Sigmoid colon (tissue), 7 donors: ENCODE measurements around the gene MXRA8. TPM values are rescaled to one million over a fixed set of nuclear protein-coding genes. Genes with fewer than 3 reads are reported as not detected.
A peak's percentile ranks its signal among the peaks of the same experiment; 100 is the strongest.

ENCODE experiments used
- DNase-seq: peaks from one replicate; pipeline ENCODE4 v3.0.0-alpha.2; 2019
- H3K27ac ChIP-seq, 4 donors: fragments of 200-600 bp; sonication (generic); one replicate each; pipeline ENCODE4 v1.5.1; 2016 to 2019; ENCODE audit warnings: mild to moderate bottlenecking in 1 of 4
- H3K27me3 ChIP-seq, 3 donors: fragments of 200-600 bp; sonication (generic); one replicate each; pipeline ENCODE4 v1.5.1; 2019; ENCODE audit warnings: mild to moderate bottlenecking in 1 of 3
- H3K36me3 ChIP-seq, 4 donors: fragments of 200-600 bp; sonication (generic); one replicate each; pipeline ENCODE4 v1.5.1; 2016 to 2019
- H3K4me1 ChIP-seq, 4 donors: fragments of 200-600 bp; sonication (generic); one replicate each; pipeline ENCODE4 v1.5.1; 2017 to 2019
- H3K4me3 ChIP-seq, 4 donors: fragments of 200-600 bp; sonication (generic); one replicate each; pipeline ENCODE4 v1.5.1; 2017 to 2019; ENCODE audit warnings: mild to moderate bottlenecking in 2 of 4, moderate library complexity in 1 of 4
- H3K9me3 ChIP-seq, 4 donors: fragments of 200-600 bp in 3 of 4; sonication (generic) in 3 of 4; one replicate each; pipeline versions ENCODE4 v1.5.1 to v1.6.1; 2013 to 2019
- EP300 ChIP-seq, 4 donors: sonication (generic); formaldehyde crosslinking; IDR thresholded peaks; one replicate each; pipeline ENCODE4 v1.6.1; 2017; ENCODE audit warnings: antibody characterized with exemption in 4 of 4
- POLR2A ChIP-seq, 2 donors: fragments of 450-650 bp; IDR thresholded peaks; one replicate each; pipeline ENCODE4 v1.6.1; 2016; ENCODE audit warnings: antibody characterized with exemption in 2 of 2, mild to moderate bottlenecking in 2 of 2, moderate library complexity in 2 of 2
- POLR2AphosphoS5 ChIP-seq, 4 donors: sonication (generic); formaldehyde crosslinking; IDR thresholded peaks; one replicate each; pipeline ENCODE4 v1.6.1; 2017; ENCODE audit warnings: antibody characterized with exemption in 4 of 4
- WGBS, 2 donors: extraction: QIAGEN DNeasy Blood & Tissue Kit; methylation state at CpG; one replicate each; pipeline ENCODE4 v1.1.7; 2013; 5-methylcytosine and 5-hydroxymethylcytosine counted together
- intact Hi-C: fragments of 100-400 bp; cut with DNase I; formaldehyde crosslinking; loops from one replicate; pipeline ENCODE4 v1.15.1; 2023
- polyA plus RNA-seq, 3 donors: library from polyadenylated mRNA; stranded (reverse); fragments of 200-250 nt; gene quantifications; one replicate each; pipeline ENCODE4 v1.2.3, GENCODE V29; 2013
- total RNA-seq, 4 donors: library from RNA; depleted of rRNA; stranded (reverse); fragments of >200 nt; gene quantifications; one replicate each; pipeline ENCODE4 v1.1.0, GENCODE V29; 2016
- TF ChIP-seq, protein P1 (sequence below), 4 experiments: fragments of 450-650 bp in 3 of 4; fragments of 200-600 bp in 1 of 4; IDR thresholded peaks; one replicate each; pipeline ENCODE4 v1.5.1; 2016 to 2019; ENCODE audit warnings: antibody characterized with exemption in 4 of 4, mild to moderate bottlenecking in 3 of 4, moderate library complexity in 2 of 4
- donor health status: healthy with polysubstance abuse.
- donor health status: Bipolar disorder and iron deficiency.
- donor health status: healthy.

Gene MXRA8
- total and polyA plus RNA-seq, 7 donors = 2.8 to 234 (median 78.8) TPM

- H3K27ac ChIP-seq = peak overlapping the region; percentile 71 to 96 (median 78)
- H3K9me3 ChIP-seq = no peaks in the 10 kb centered on the region
- no peak for DNase-seq
- peaks cover 0 to 67% (median 57%) of the 10 kb centered on the region in 4 donors for H3K4me1 ChIP-seq
- 1% methylated on average over 109 of the region's 109 CpGs for WGBS, 2 donors
- no peak for TF ChIP-seq EP300 (IDR thresholded peaks at IDR 0.05)
- TF ChIP-seq, protein P1, sequence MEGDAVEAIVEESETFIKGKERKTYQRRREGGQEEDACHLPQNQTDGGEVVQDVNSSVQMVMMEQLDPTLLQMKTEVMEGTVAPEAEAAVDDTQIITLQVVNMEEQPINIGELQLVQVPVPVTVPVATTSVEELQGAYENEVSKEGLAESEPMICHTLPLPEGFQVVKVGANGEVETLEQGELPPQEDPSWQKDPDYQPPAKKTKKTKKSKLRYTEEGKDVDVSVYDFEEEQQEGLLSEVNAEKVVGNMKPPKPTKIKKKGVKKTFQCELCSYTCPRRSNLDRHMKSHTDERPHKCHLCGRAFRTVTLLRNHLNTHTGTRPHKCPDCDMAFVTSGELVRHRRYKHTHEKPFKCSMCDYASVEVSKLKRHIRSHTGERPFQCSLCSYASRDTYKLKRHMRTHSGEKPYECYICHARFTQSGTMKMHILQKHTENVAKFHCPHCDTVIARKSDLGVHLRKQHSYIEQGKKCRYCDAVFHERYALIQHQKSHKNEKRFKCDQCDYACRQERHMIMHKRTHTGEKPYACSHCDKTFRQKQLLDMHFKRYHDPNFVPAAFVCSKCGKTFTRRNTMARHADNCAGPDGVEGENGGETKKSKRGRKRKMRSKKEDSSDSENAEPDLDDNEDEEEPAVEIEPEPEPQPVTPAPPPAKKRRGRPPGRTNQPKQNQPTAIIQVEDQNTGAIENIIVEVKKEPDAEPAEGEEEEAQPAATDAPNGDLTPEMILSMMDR (IDR thresholded peaks at IDR 0.05) = no peak
- no peak for TF ChIP-seq POLR2A (IDR thresholded peaks at IDR 0.05)
- TF ChIP-seq POLR2AphosphoS5 (IDR thresholded peaks at IDR 0.05) = no peak
- H3K27me3 ChIP-seq = no peaks in the 10 kb centered on the region
- peaks cover 0 to 11% (median 3%) of the 10 kb centered on the region in 4 donors for H3K36me3 ChIP-seq
- intact Hi-C loops = loop anchor here (2.0 kb wide), 3 partner anchors 24 to 40 kb away; partner anchors contain the start of genes CPTP, INTS11 and PUSL1
- peak overlapping the region; percentile 58 to 80 (median 70) for H3K4me3 ChIP-seq
Measured at GRCh38 chr1:1348420-1349255, 9.7 kb downstream of the MXRA8 start.

DNA sequence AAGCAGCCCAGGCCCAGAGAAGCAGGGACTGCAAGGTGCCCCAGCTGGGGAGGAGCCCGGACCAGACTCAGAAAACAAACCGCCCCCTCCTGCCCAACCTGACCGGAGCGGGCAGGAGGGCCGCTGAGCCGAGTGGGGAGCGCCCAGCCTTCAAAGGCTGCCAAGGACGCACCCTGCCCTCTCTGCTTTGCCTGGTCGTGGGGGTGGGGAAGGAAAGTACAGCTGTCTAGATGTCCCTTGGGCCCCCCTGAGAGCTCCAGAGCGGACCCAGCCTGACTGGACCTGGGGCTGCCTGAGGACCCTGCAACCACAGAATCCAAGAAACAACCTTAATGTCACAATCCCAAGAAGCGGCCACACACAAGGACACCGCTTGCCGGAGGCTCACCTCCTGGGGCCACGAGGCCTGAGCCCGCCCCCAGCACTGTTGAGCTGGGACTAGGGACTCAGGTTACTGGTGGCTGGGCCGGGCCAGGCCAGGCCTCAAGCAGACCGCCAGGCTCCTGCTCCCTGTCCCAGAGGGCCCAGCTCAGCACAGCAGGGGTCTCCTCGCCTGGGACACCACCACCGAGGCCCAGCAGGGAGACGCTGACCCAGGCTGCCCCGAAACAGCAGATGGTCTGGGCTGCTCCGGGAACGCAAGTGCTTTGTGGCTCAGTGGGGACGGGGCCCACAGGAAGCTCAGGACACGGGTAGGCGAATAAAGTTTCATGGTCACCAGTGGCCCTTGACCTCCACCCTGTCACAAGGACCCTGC, 10.5 kb downstream of the MXRA8 start:
- 10 to 45% methylated on average over 26 of the region's 26 CpGs for WGBS, 2 donors
- Histone ChIP-seq H3K4me1 (peaks cover 0 to 59% (median 53%) of the 10 kb centered on the region in 4 donors), H3K9me3 (no peaks in the 10 kb centered on the region), H3K4me3 (peak overlapping the region; percentile 58 to 80 (median 70)), H3K27me3 (no peaks in the 10 kb centered on the region), H3K36me3 (peaks cover 0 to 3% (median 0%) of the 10 kb centered on the region in 4 donors), H3K27ac (peak overlapping the region; percentile 71 to 96 (median 78))
- TF ChIP-seq POLR2AphosphoS5 (IDR thresholded peaks at IDR 0.05) (no peak), POLR2A (IDR thresholded peaks at IDR 0.05) (no peak), EP300 (IDR thresholded peaks at IDR 0.05) (no peak)
- TF ChIP-seq, protein P1 (IDR thresholded peaks at IDR 0.05) = no peak
- DNase-seq = no peak
- intact Hi-C loops = loop anchor here (2.0 kb wide), 3 partner anchors 23 to 39 kb away; partner anchors contain the start of genes CPTP, INTS11 and PUSL1

GRCh38 chr1:1347026-1347595, 11.2 kb downstream of the MXRA8 start:
- Histone ChIP-seq H3K27ac (peak overlapping the region; percentile 71 to 96 (median 78)), H3K9me3 (no peaks in the 10 kb centered on the region), H3K27me3 (no peaks in the 10 kb centered on the region), H3K36me3 (peaks cover 0 to 1% (median 0%) of the 10 kb centered on the region in 4 donors), H3K4me1 (peaks cover 0 to 53% (median 51%) of the 10 kb centered on the region in 4 donors), H3K4me3 (peak overlapping the region in 3 of 4 donors; percentile 63 to 80 (median 76))
- 35 to 75% methylated on average over 10 of the region's 10 CpGs for WGBS, 2 donors
- DNase-seq = no peak
- no peak for TF ChIP-seq EP300 (IDR thresholded peaks at IDR 0.05)
- no peak for TF ChIP-seq POLR2AphosphoS5 (IDR thresholded peaks at IDR 0.05)
- no peak for TF ChIP-seq POLR2A (IDR thresholded peaks at IDR 0.05)
- TF ChIP-seq, protein P1 (IDR thresholded peaks at IDR 0.05) = no peak
- intact Hi-C loops = no loop called here

DNA sequence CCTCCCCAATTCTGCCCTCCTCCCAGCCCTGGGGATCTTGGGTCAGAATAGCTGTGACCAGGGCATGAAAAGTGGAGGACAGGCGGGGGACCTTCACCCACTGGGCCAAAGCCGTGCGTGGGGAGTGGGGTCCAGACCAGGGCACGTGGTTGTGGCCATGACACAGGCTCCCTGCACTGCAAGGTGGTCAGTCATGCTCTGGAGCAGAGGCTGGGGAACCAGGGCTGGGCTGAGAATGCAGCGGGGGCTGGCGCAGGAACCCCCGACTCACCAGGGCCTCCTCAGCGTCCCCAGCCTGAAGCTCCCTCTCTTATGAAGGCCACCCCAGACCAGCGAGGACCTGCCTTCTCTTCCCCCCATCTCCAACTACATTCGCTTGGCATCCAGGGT, 11.9 kb downstream of the MXRA8 start:
- H3K9me3 ChIP-seq = no peaks in the 10 kb centered on the region
- no peaks in the 10 kb centered on the region for H3K27me3 ChIP-seq
- no peak overlapping the region for H3K4me3 ChIP-seq
- intact Hi-C loops = no loop called here
- no peak for DNase-seq
- peak overlapping the region in 3 of 4 donors; percentile 39 to 96 (median 71) for H3K27ac ChIP-seq
- TF ChIP-seq POLR2A (IDR thresholded peaks at IDR 0.05) (no peak), POLR2AphosphoS5 (IDR thresholded peaks at IDR 0.05) (no peak), EP300 (IDR thresholded peaks at IDR 0.05) (no peak)
- TF ChIP-seq, protein P1 (IDR thresholded peaks at IDR 0.05) = no peak
- peaks cover 0 to 48% (median 45%) of the 10 kb centered on the region in 4 donors for H3K4me1 ChIP-seq
- H3K36me3 ChIP-seq = peaks cover 0 to 7% (median 5%) of the 10 kb centered on the region in 4 donors
- 90 to 94% methylated on average over 10 of the region's 10 CpGs for WGBS, 2 donors
